ENCODE measurements around the gene CACNA1C. TPM values are rescaled to one million over a fixed set of nuclear protein-coding genes. Genes with fewer than 3 reads are reported as not detected.

The CACNA1C gene
- total and polyA plus RNA-seq, 2 of the 4 experiments (the other 2 are of a cell fraction), result 1.6 to 2.6 TPM

- H4K91ac ChIP-seq (ENCODE audit: insufficient read depth, low read depth, low read length), result no peak overlapping the region
- no peak for ATAC-seq (ENCODE audit: low read depth)
- peaks cover 0 to 6% of the 10 kb centered on the region in 2 experiments; a peak in 1 of 4 replicates for H3K79me1 ChIP-seq (ENCODE audit: low read depth in 1 of 2, low read length in 2 of 2)
- no peak overlapping the region for H2BK5ac ChIP-seq (ENCODE audit: low read depth, low read length, poor library complexity, severe bottlenecking)
- intact Hi-C loops (cut with micrococcal nuclease), result no loop called here
- H3K4ac ChIP-seq (ENCODE audit: low read depth, low read length), result no peak overlapping the region; the same call in 1 of the 2 replicates
- peaks cover 16% of the 10 kb centered on the region for H3K4me1 ChIP-seq (ENCODE audit: control insufficient read depth, insufficient read depth, low read length)
- peaks cover 3% of the 10 kb centered on the region; the same call in 1 of the 2 replicates for H3K36me3 ChIP-seq (ENCODE audit: control insufficient read depth, insufficient read depth, low read length)
- ChIA-PET POLR2A (ENCODE audit: unreplicated experiment) (no interaction called here), CTCF (no interaction called here)
- no peak overlapping the region for H3K23ac ChIP-seq (ENCODE audit: low read depth, low read length)
- no peak overlapping the region for H3K18ac ChIP-seq (ENCODE audit: low read depth, low read length)
- H3K27me3 ChIP-seq (ENCODE audit: control insufficient read depth, insufficient read depth, low read length), result no peaks in the 10 kb centered on the region
- H3K9me3 ChIP-seq (ENCODE audit: control insufficient read depth, insufficient read depth, low read length), result no peaks in the 10 kb centered on the region
- no TSS peak for BruUV-seq (replicated peaks)
- WGBS, 2 experiments (ENCODE audit: extremely low coverage in 2 of 2, insufficient read length in 1 of 2), result 55% methylated on average over 17 of the region's 21 CpGs; no CpG with 5 or more reads in 1 of the 2 experiments
- no peak overlapping the region for H3K9ac ChIP-seq (ENCODE audit: low read depth, low read length)
- H4K5ac ChIP-seq (ENCODE audit: low read depth, low read length), result no peak overlapping the region
- in situ Hi-C loops (cut with MboI; ENCODE audit: low sequenced_read_pairs), result no loop called here
- no peaks in the 10 kb centered on the region; the same call in none of the 2 replicates for H3K9me1 ChIP-seq (ENCODE audit: insufficient read depth, low read length)
- H2BK120ac ChIP-seq (ENCODE audit: low read depth, low read length), result no peak overlapping the region
- H3K56ac ChIP-seq (ENCODE audit: extremely low read depth, insufficient read depth, low read length), result no peak overlapping the region
- dilution Hi-C loops (cut with HindIII; ENCODE audit: low sequenced_read_pairs, unreplicated experiment), result no loop called here
- 0 out of 3 replicates have a peak overlapping the region, but pooled peaks have one; percentile 12 for H2BK15ac ChIP-seq (ENCODE audit: low read depth, low read length)
- H3K4me2 ChIP-seq (ENCODE audit: low read depth, low read length), result no peak overlapping the region
- H3K14ac ChIP-seq (replicated peaks; ENCODE audit: low read depth, low read length), result no peak overlapping the region
- H2AK5ac ChIP-seq (ENCODE audit: low read depth, low read length), result 0 out of 2 replicates have a peak overlapping the region, but pooled peaks have one; percentile 4
- peak overlapping the region; percentile 33 for H2AK9ac ChIP-seq (replicated peaks; ENCODE audit: low read depth, low read length, poor library complexity)
- no peaks in the 10 kb centered on the region for H4K20me1 ChIP-seq (ENCODE audit: insufficient read depth, low read length)
- no peak overlapping the region for H3K4me3 ChIP-seq (ENCODE audit: insufficient read depth, low read depth, low read length)
- DNase-seq, result no peak
- no peak overlapping the region for H2BK20ac ChIP-seq (ENCODE audit: low read depth, low read length)
- H2AFZ ChIP-seq (replicated peaks; ENCODE audit: low read length, poor library complexity), result peak overlapping the region; percentile 18
- H4K8ac ChIP-seq (ENCODE audit: low read depth in 2 of 2, low read length in 2 of 2), result no peak overlapping the region
- no peak overlapping the region for H3K27ac ChIP-seq (ENCODE audit: insufficient read depth, low read length)
- TF ChIP-seq RCOR1 (IDR thresholded peaks at IDR 0.05; ENCODE audit: insufficient replicate concordance, low read length), result no peak
- no peak for TF ChIP-seq MAZ (IDR thresholded peaks at IDR 0.05; ENCODE audit: borderline replicate concordance, low read depth, low read length)
- no peak for TF ChIP-seq NFE2L2 (IDR thresholded peaks at IDR 0.05; ENCODE audit: low read depth, low read length)
- TF ChIP-seq MXI1 (IDR thresholded peaks at IDR 0.05; ENCODE audit: borderline replicate concordance, low read depth, low read length), result no peak
- no peak for TF ChIP-seq BHLHE40 (IDR thresholded peaks at IDR 0.05; ENCODE audit: low read depth, low read length)
- no peak for TF ChIP-seq FOS (IDR thresholded peaks at IDR 0.05; ENCODE audit: low read depth, low read length)
- TF ChIP-seq ELK1 (IDR thresholded peaks at IDR 0.05; ENCODE audit: borderline replicate concordance, low read depth, low read length), result no peak
- no peak for TF ChIP-seq RAD21 (IDR thresholded peaks at IDR 0.05; ENCODE audit: low read length)
- TF ChIP-seq CEBPB (IDR thresholded peaks at IDR 0.05; ENCODE audit: low read depth, low read length), result no peak
- TF ChIP-seq CTCF (conservative IDR thresholded peaks at IDR 0.05; ENCODE audit: low read depth, low read length), result no peak
- TF ChIP-seq POLR2A (IDR thresholded peaks at IDR 0.05; ENCODE audit: low read depth, low read length), result no peak
- TF ChIP-seq MAFK (IDR thresholded peaks at IDR 0.05; ENCODE audit: low read depth, low read length), result no peak
- no peak for TF ChIP-seq CHD1 (IDR thresholded peaks at IDR 0.05; ENCODE audit: low read depth, low read length)
- no peak for TF ChIP-seq RFX5 (IDR thresholded peaks at IDR 0.05; ENCODE audit: low read depth, low read length)
Measured at GRCh38 chr12:2212971-2213869, 160.4 kb downstream of the CACNA1C start.

Measured in IMR-90 (cell line).